ENCODE results near the gene BPTF. TPM values are rescaled to one million over a fixed set of nuclear protein-coding genes. Genes with fewer than 3 reads are reported as not detected.

Gene BPTF
- total and polyA plus RNA-seq, 2 of the 8 experiments (the other 6 are each of a cell fraction or from before 2014, with no cell fraction given) = 107 to 228 TPM

GRCh38 chr17:68019675-68020408, 194.5 kb downstream of the BPTF start (continued):
- TF ChIP-seq CHD7 (IDR thresholded peaks at IDR 0.05; ENCODE audit: insufficient replicate concordance, low read length) = no peak
- TF ChIP-seq RNF2 (IDR thresholded peaks at IDR 0.05; ENCODE audit: borderline replicate concordance, low read depth, low read length, missing control alignments, poor library complexity, severe bottlenecking) = no peak
- TF ChIP-seq SP2 (IDR thresholded peaks at IDR 0.05; ENCODE audit: low read length) = no peak
- TF ChIP-seq NANOG (IDR thresholded peaks at IDR 0.05; ENCODE audit: insufficient read depth, low read depth, low read length, poor library complexity, severe bottlenecking) = no peak
- TF ChIP-seq SAP30 (IDR thresholded peaks at IDR 0.05; ENCODE audit: insufficient read depth, insufficient replicate concordance, low read length) = no peak
- TF ChIP-seq CBX5 (IDR thresholded peaks at IDR 0.05; ENCODE audit: low read depth, low read length) = no peak
- TF ChIP-seq HDAC2 (IDR thresholded peaks at IDR 0.05; ENCODE audit: borderline replicate concordance in 1 of 2, low read depth in 2 of 2, low read length in 2 of 2) = 0 out of 4 replicates have a peak, but pooled peaks have one; percentile 40 to 48
- no peak; the same call in 1 of the 2 replicates for TF ChIP-seq MAX (IDR thresholded peaks at IDR 0.05)
- TF ChIP-seq CREB1 (IDR thresholded peaks at IDR 0.05) = peak; percentile 73; the same call in 1 of the 2 replicates
